Lung (tissue), 12 donors: ENCODE measurements around the gene ARHGEF7. TPM values are rescaled to one million over a fixed set of nuclear protein-coding genes. Genes with fewer than 3 reads are reported as not detected.

Source experiments
- ATAC-seq: fragments of 200-7000 bp; cut with Tn5 transposase; one replicate; pipeline ENCODE4 v1.9.1; 2020; ENCODE audit warnings: moderate number of reproducible peaks; ENCODE audit not compliant: insufficient read depth, low FRiP score
- DNase-seq, 3 donors: peaks; one replicate each; pipeline ENCODE4 v3.0.0-alpha.2; 2013 to 2017
- H3K27ac ChIP-seq, 2 donors: one replicate each; pipeline ENCODE4 v1.5.1; 2013; ENCODE audit warnings: mild to moderate bottlenecking in 2 of 2, moderate library complexity in 2 of 2, control low read depth in 1 of 2, inconsistent platforms in 1 of 2, low read depth in 1 of 2, low read length in 1 of 2
- H3K27me3 ChIP-seq, 3 donors: one replicate each; pipeline ENCODE4 v1.5.1; 2013; ENCODE audit warnings: low read length in 2 of 3; ENCODE audit not compliant: control insufficient read depth in 3 of 3, insufficient read depth in 3 of 3
- H3K36me3 ChIP-seq, 4 donors: one replicate each; pipeline ENCODE4 v1.5.1; 2013; ENCODE audit warnings: low read length in 4 of 4, mild to moderate bottlenecking in 1 of 4, moderate library complexity in 1 of 4; ENCODE audit not compliant: control insufficient read depth in 4 of 4, insufficient read depth in 4 of 4
- H3K4me1 ChIP-seq, 5 donors: one replicate each; pipeline ENCODE4 v1.5.1; 2013; ENCODE audit warnings: low read length in 5 of 5, mild to moderate bottlenecking in 2 of 5, moderate library complexity in 1 of 5; ENCODE audit not compliant: control insufficient read depth in 5 of 5, insufficient read depth in 5 of 5
- H3K4me3 ChIP-seq: one replicate; pipeline ENCODE4 v1.5.1; 2013; ENCODE audit warnings: mild to moderate bottlenecking, control low read depth, moderate library complexity
- H3K9ac ChIP-seq, 2 donors: one replicate each; pipeline ENCODE4 v1.5.1; 2013; ENCODE audit warnings: low read length in 2 of 2, control low read depth in 1 of 2; ENCODE audit not compliant: insufficient read depth in 1 of 2
- H3K9me3 ChIP-seq, 4 donors: one replicate each; pipeline ENCODE4 v1.5.1; 2013; ENCODE audit warnings: low read length in 3 of 4, mild to moderate bottlenecking in 1 of 4, moderate library complexity in 1 of 4; ENCODE audit not compliant: control insufficient read depth in 4 of 4, insufficient read depth in 3 of 4
- CTCF ChIP-seq: IDR thresholded peaks from 2 replicates; pipeline ENCODE4 v1.5.1; 2012; ENCODE audit warnings: mild to moderate bottlenecking; ENCODE audit errors: control extremely low read depth, extremely low read depth
- WGBS, 2 donors: extraction: QIAGEN DNeasy Blood & Tissue Kit; methylation state at CpG; one replicate each; pipeline ENCODE4 v1.1.7; 2013; 5-methylcytosine and 5-hydroxymethylcytosine counted together
- polyA plus RNA-seq, 2 donors: library from polyadenylated mRNA; stranded (reverse); fragments of 200-250 nt; gene quantifications; one replicate each; pipeline ENCODE4 v1.2.1, GENCODE V29; 2013
- total RNA-seq, 2 donors: library from RNA; depleted of rRNA in 1 of 2; stranded (reverse); fragments of >200 nt in 1 of 2; gene quantifications; one replicate each; pipeline ENCODE4 v1.2.1, GENCODE V29; 2014 to 2021
- donor health status: control.
- donor health status: control.
- donor health status: Bipolar disorder and iron deficiency.
- donor health status: healthy.
- donor health status: DM: yes; HTN: yes; CAD: no.

Gene ARHGEF7
- total and polyA plus RNA-seq, 4 donors: 20.9 to 143 (median 37.8) TPM

GRCh38 chr13:111171629-111172028 is 56.5 kb downstream of the ARHGEF7 start:
- H3K36me3 ChIP-seq: peaks cover 0 to 12% (median 5%) of the 10 kb centered on the region in 4 donors
- TF ChIP-seq CTCF: no peak
- 94 to 98% methylated on average over 2 of the region's 2 CpGs for WGBS, 2 donors
- DNase-seq (no peak), ATAC-seq (no peak)
- no peaks in the 10 kb centered on the region for H3K27me3 ChIP-seq
- H3K27ac ChIP-seq: no peak overlapping the region
- peaks cover 6 to 20% (median 10%) of the 10 kb centered on the region in 5 donors for H3K4me1 ChIP-seq
- H3K9ac ChIP-seq: no peak overlapping the region
- peaks cover 0 to 5% (median 1%) of the 10 kb centered on the region in 4 donors for H3K9me3 ChIP-seq
- no peak overlapping the region for H3K4me3 ChIP-seq

- DNase-seq: no peak
- H3K27ac ChIP-seq: no peak overlapping the region
- no peaks in the 10 kb centered on the region for H3K27me3 ChIP-seq
- ATAC-seq: no peak
- H3K9ac ChIP-seq: no peak overlapping the region
- no peak for TF ChIP-seq CTCF
- H3K4me3 ChIP-seq: no peak overlapping the region
- H3K36me3 ChIP-seq: peaks cover 0 to 12% (median 5%) of the 10 kb centered on the region in 4 donors
- no peaks in the 10 kb centered on the region for H3K9me3 ChIP-seq
- WGBS, 2 donors: 84 to 88% methylated on average over 15 of the region's 15 CpGs
- H3K4me1 ChIP-seq: peaks cover 3 to 19% (median 8%) of the 10 kb centered on the region in 5 donors
Measured at GRCh38 chr13:111174377-111175114, 59.4 kb downstream of the ARHGEF7 start.

- WGBS, 2 donors: 96 to 98% methylated on average over 4 of the region's 4 CpGs
- Histone ChIP-seq H3K9ac (no peak overlapping the region), H3K4me1 (peaks cover 3 to 19% (median 9%) of the 10 kb centered on the region in 5 donors), H3K36me3 (peaks cover 0 to 10% (median 5%) of the 10 kb centered on the region in 4 donors), H3K27ac (peak overlapping the region in 1 of 2 donors; percentile 40), H3K4me3 (no peak overlapping the region), H3K9me3 (no peaks in the 10 kb centered on the region), H3K27me3 (no peaks in the 10 kb centered on the region)
- no peak for TF ChIP-seq CTCF
- DNase-seq: no peak
- no peak for ATAC-seq
Measured at GRCh38 chr13:111175372-111175771, 60.3 kb downstream of the ARHGEF7 start.
